HG03159 (cell line): Measurements from ENCODE around the gene MPRIP.

Source experiments
- ATAC-seq: cut with Tn5 transposase; IDR thresholded peaks from one replicate; pipeline ENCODE4 v1.9.1; 2021; ENCODE audit warnings: mild to moderate bottlenecking, moderate library complexity; ENCODE audit not compliant: unreplicated experiment

Gene MPRIP

DNA sequence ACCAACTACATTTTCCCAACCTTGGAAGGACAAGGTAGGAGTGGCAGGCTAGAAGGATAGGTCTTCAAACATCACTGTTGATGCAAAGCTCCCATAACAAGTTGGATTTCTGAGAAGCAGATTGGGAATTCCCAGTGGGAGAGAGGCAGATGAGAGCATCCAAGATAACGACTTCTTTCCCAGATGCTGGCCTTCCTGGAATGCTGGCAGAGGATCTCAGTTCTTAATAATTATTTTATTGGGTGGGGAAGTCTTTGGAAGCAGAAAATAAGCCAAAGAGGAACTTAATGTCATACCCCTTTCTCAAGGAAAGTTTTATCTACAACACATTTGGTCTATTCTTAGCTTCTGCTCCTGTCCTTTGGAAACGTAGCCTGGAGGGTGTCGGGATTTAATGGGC is 64.5 kb downstream of the MPRIP start:
- no peak for ATAC-seq

DNA sequence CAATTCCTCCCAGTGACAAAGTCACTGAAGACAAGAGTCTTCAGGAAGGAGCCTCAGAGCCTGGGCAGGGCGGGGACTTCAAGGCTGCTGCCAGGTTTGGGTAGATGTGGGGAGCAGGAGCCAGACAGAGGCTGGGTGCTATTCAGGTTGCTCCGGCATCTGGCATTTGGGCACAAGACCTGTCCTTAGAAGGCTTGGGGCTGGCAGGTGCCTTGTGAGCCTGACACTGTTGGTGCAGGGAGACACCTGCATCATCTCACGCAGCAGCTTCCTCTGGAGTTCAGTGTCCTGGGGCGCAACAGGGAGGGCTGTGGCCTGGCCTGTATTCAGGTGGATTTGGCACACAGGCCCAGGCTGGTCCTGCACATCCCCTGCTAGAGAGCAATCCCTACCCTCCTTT is 65.0 kb downstream of the MPRIP start:
- ATAC-seq: no peak

GRCh38 chr17:17107891-17108431 is 65.7 kb downstream of the MPRIP start:
- no peak for ATAC-seq

GRCh38 chr17:17108451-17109049 is 66.3 kb downstream of the MPRIP start:
- no peak for ATAC-seq

DNA sequence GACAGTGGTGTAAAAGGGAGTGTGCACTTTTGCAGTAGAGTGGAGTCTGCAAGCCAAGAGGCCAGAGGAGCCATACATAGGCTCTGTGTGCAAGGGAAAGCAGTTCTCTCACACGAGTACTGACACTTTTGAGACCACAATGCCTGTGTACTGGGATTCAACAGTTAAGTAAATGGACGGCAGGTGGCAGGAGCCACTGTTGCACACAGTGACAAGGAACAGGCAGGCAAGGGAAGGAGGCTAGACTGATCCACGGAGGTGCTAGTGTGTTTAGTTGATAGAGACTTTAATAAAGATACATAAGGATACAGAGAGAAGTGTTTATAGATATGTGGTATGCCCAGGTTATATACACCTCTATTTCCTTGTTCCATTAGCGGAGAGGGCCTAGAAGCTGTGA is 67.0 kb downstream of the MPRIP start:
- ATAC-seq: no peak

GRCh38 chr17:17109907-17110306 is 67.7 kb downstream of the MPRIP start:
- ATAC-seq: no peak

GRCh38 chr17:17110520-17110919 is 68.3 kb downstream of the MPRIP start:
- ATAC-seq: no peak

DNA sequence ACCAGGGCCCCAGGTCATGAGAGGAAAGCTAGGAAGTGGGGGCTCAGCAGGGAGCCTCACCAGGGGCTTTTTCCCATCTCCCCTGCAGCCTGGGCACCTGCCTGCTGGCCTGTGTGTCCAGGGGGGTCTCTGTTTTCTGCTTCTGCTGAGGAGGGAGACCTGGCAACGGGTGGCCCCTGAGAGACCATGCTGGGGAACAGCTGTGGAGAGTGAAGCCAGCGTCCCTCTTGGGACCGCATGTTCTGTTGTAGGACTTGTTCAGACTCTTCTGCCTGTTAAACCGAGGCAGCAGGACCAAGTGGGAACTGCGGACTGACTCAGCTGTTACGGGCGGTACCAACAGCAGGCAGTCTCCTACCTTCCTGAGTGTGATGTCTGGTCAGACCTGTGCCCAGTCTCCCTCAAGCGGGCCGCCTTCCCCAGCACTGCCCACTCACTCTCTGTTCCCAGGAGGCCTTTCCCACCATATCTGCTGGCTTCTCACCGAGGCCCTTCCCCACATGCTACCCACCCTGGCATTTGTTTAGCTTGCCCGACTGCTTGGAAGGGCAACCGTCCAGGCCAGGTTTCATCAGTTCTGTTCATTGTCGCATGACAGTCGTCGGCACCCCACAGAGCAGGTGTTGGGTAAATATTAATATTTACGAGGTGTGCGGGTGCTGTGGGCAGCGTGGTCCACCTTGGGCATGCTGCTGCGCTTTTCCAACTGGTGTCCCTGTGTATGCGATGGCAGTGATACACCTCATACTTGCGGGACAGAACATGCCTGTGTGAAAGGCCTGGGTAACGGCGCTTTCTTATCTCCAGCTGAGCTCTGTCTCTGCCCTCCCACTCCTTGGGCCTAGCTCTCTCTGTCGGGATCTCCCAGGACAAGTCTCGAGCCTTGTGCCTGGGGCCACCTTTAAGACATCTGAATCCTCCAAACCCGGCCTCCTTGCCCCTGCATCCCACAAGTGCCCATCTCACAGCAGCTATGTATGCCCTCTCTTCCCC is 69.4 kb downstream of the MPRIP start:
- no peak for ATAC-seq

- no peak for ATAC-seq
These were observed 70.5 kb downstream of the MPRIP start for GRCh38 chr17:17112628-17113200.

DNA sequence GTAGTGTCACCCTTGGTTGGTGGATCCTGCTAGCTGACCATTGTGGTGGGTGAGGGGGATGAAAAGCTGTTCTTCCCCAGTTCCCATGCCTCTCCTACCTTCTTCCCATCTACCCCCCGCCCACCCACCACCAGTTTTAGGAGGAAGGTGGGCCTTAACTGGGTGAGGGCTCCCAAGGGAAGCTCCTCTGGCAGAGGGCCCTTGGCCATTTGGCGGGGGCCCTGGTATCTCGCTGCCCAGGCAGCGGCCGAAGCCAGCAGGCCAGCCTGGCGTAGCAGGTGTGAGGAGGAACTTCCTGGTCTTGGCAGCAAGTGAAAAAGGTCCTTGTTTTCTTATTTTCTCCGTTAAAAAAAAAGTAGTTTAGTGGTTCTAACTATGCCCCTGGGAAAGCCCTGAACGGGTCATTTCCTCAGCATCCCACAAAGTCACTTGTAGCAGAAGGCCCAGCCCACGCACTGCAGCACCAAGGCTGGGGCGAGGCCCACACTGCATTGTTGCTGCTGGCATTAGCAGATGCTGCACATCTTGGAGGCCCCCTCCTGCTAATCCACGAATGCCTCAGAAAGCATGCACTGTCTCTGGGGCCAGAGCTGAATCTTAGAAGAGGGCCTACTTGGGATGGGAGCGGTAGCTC is 72.5 kb downstream of the MPRIP start:
- ATAC-seq: no peak

DNA sequence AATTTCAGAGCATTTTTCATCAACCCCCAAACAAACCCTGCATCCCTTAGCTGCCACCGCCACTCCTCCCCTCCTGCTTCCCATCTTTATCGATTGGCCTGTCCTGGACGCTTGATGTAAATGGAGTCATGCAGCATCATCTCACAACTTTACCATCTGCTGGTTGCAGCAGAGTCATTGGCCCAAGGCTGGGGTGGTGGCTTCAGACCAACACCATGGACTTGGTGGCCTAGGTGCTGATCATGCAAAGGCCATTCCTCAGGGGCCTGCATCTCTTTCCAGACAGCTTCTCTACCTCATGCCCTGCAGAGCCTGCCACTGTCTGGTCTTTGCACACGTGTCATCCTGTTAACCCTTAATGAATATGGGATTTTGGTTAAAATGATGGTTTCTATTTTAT is 73.4 kb downstream of the MPRIP start:
- no peak for ATAC-seq

DNA sequence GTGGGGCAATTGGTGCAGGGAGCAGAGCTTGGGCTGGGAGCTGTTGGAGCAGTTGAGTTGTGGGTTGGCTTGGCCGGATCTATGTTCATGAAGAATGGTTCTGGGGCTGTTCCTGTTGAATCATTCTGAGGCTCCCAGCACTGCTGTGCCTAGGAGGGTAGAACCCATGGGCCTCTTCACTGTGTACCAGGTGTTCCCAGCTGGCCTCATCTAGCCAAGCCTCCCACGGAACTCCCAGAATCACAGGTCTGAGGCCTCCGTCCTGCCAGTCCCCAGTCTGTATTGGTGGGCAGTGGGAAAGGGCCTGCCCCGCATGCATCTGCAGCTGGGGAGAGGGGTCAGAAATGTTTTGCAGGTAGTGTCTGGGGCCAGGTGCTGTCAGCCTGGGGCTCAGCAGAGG is 74.1 kb downstream of the MPRIP start:
- ATAC-seq: no peak

- ATAC-seq: no peak
These were observed 75.7 kb downstream of the MPRIP start for GRCh38 chr17:17117923-17118322.

DNA sequence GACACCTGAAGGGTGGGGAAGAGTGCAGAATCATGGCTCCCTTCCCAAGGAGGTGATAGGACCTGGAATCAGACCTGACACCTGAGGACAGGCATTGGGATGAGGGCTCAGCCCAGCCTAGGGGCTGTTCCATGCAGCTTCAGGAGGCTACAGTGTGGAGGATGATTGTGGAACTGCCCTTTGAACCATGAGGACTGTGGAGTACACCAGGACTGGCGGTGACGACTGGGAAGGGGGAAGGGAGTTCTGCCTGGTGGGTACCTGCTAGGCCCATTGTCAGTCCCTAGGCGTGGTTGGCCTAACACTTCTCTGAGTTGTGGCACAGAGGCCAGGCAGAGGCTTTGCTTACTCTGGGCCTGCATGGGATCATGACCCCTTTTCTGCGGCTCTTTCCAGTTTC is 76.1 kb downstream of the MPRIP start:
- ATAC-seq: no peak

DNA sequence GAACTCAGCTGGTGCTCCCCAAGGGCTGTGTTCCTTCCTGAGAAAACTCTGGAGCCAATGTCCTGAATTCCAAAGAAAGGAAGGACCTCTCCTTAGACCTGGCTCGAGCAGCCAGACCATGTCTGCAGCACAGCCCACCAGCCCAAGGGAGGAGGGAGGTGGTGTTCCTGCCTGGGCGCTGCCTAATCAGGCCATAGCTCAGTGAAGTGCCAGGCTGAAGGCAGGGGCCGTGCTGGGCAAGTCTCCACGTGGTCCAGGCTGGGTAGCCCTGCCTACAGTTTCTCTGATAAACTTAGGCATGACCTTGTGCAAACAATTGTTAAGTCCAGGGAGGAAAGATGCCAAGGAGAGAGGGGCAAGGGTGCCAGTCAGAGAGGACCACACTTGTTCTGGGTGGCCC is 76.8 kb downstream of the MPRIP start:
- no peak for ATAC-seq

GRCh38 chr17:17119533-17119932 is 77.3 kb downstream of the MPRIP start:
- no peak for ATAC-seq

DNA sequence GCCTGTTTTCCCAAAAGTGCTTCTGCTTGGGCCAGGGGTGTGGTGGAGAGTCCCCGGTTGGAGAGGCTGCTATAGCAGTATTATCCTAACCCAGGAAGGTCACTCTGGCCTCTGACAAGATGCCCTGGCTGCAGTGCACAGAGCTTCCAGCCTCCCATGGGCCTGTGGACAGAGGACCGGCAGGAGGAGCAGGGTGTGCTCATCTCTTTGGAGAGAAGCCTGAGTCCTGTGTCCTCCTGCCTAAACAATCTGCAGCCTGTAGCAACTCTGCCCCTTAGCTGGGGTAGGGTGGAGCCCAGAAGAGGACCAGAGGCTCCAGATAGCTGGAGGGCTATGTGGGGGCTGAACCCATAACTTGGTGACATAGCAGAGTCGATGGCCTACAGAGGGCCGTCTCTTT is 78.0 kb downstream of the MPRIP start:
- ATAC-seq: no peak

DNA sequence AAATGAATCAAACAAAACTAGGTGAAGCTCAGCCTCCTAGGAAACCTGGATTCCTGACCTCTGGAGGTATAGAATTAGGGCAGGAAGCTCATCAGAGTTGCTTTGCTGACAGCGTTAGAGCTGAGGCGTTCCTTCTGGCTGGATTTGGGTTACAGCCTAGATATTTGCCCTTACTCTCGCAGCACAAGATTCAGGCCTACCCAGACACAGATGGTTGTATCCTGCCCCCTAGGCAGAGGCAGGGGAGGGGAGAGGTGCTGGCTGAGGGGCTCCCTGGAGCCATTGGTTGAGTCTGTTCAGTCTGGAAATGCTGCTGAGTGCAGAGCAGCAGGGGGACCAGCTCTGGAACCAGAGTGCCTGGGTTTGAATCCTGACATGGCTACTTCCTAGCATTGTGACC is 78.4 kb downstream of the MPRIP start:
- no peak for ATAC-seq

- no peak for ATAC-seq
These were observed 78.9 kb downstream of the MPRIP start for GRCh38 chr17:17121162-17121561.

DNA sequence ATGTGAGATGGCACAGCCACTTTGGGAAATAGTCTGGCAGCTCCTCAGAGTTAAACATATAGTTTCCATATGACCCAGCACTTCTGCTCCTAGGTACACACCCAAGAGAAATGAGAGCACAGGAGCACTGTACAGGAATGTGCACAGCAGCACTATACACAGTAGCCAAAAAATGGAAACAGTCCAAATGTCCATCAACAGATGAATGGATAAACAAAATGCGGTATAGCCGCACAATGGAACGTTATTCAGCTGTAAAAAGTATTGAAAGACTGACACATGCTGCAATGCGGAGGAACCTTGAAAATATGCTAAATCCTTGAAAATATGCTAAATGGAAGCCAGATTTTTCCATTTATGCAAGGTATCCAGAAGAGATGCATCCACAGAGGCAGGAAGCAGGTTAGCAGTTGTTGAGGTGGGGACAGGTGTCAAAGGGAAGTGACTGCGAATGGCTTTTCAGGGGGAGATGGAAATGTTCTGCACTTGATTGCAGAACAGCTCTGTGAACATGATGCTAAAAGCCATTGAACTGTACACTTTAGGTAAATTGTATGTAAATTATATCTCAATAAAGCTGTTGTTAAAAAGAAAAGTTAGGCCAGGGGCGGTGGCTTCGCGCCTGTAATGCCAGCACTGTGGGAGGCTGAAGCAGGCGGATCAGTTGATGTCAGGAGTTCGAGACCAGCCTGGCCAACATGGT is 80.7 kb downstream of the MPRIP start:
- ATAC-seq: no peak

GRCh38 chr17:17124341-17124740 is 82.1 kb downstream of the MPRIP start:
- ATAC-seq: no peak
